ENCODE data around the gene TRPC4.

TRPC4 gene

GRCh38 chr13:37645181-37645740 lies 224.3 kb downstream of the TRPC4 start:
- no peaks in the 10 kb centered on the region for H3K9me3 Mint-ChIP-seq
- no peaks in the 10 kb centered on the region for H3K4me1 Mint-ChIP-seq (ENCODE audit: low read depth)
- H3K27ac Mint-ChIP-seq: no peak overlapping the region
- no peak overlapping the region for H3K4me3 Mint-ChIP-seq
- H3K36me3 Mint-ChIP-seq (ENCODE audit: low read depth): no peaks in the 10 kb centered on the region
- no peaks in the 10 kb centered on the region for H3K27me3 Mint-ChIP-seq (ENCODE audit: low read depth)

- Mint-ChIP-seq H3K36me3 (ENCODE audit: low read depth) (no peaks in the 10 kb centered on the region), H3K27ac (no peak overlapping the region), H3K27me3 (ENCODE audit: low read depth) (no peaks in the 10 kb centered on the region), H3K4me3 (no peak overlapping the region), H3K9me3 (no peaks in the 10 kb centered on the region), H3K4me1 (ENCODE audit: low read depth) (no peaks in the 10 kb centered on the region)
Measured at GRCh38 chr13:37641391-37641790, 228.2 kb downstream of the TRPC4 start.

GRCh38 chr13:37640499-37640898 lies 229.1 kb downstream of the TRPC4 start:
- Mint-ChIP-seq H3K4me3 (no peak overlapping the region), H3K36me3 (ENCODE audit: low read depth) (no peaks in the 10 kb centered on the region), H3K4me1 (ENCODE audit: low read depth) (no peaks in the 10 kb centered on the region), H3K27ac (no peak overlapping the region), H3K27me3 (ENCODE audit: low read depth) (no peaks in the 10 kb centered on the region), H3K9me3 (no peaks in the 10 kb centered on the region)

DNA sequence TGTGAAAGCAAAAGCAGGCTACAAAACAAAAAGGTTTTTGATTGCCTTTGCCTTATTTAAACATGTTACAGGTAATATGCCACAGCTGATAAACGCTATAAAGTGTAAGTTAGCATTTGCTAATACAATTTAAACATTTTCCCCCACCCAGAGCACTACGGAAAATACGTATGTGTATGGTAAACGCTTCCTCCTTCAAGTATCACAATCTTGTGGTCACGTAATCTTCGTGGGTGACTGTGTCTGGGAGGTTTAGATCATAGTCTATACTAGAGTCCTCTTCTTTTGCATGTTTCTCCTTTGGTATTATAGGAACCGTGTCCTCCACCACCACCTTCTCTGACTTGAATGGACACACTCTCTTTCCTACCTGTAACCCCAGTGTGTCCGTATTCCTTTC lies 232.9 kb downstream of the TRPC4 start:
- H3K4me3 Mint-ChIP-seq: no peak overlapping the region
- no peaks in the 10 kb centered on the region for H3K9me3 Mint-ChIP-seq
- no peaks in the 10 kb centered on the region for H3K36me3 Mint-ChIP-seq (ENCODE audit: low read depth)
- H3K27me3 Mint-ChIP-seq (ENCODE audit: low read depth): no peaks in the 10 kb centered on the region
- H3K27ac Mint-ChIP-seq: no peak overlapping the region
- no peaks in the 10 kb centered on the region for H3K4me1 Mint-ChIP-seq (ENCODE audit: low read depth)

DNA sequence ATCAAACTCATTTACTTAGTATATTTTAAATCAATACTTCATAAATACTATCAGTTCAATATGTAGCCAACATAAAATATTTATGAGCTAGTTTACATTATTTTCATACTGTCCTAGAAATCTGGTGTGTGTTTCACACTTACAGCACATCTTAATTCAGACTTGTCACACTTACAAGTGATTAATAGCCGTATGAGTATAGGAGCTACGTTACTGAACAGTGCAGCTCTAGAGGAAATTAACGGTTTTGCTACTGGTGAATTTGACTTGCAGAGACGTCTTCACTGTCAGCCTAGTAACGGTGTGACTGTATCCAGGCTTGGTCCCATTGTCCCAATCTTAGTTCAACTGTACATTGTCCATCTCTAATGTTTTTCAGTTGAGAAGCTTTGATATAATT lies 237.3 kb downstream of the TRPC4 start:
- Mint-ChIP-seq H3K27me3 (ENCODE audit: low read depth) (no peaks in the 10 kb centered on the region), H3K4me3 (no peak overlapping the region), H3K4me1 (ENCODE audit: low read depth) (no peaks in the 10 kb centered on the region), H3K9me3 (peaks cover 7% of the 10 kb centered on the region), H3K27ac (no peak overlapping the region), H3K36me3 (ENCODE audit: low read depth) (no peaks in the 10 kb centered on the region)

- H3K4me1 Mint-ChIP-seq (ENCODE audit: low read depth): no peaks in the 10 kb centered on the region
- no peak overlapping the region for H3K27ac Mint-ChIP-seq
- peaks cover 7% of the 10 kb centered on the region for H3K9me3 Mint-ChIP-seq
- no peaks in the 10 kb centered on the region for H3K36me3 Mint-ChIP-seq (ENCODE audit: low read depth)
- H3K4me3 Mint-ChIP-seq: no peak overlapping the region
- H3K27me3 Mint-ChIP-seq (ENCODE audit: low read depth): no peaks in the 10 kb centered on the region
Measured at GRCh38 chr13:37627428-37627827, 242.1 kb downstream of the TRPC4 start.

DNA sequence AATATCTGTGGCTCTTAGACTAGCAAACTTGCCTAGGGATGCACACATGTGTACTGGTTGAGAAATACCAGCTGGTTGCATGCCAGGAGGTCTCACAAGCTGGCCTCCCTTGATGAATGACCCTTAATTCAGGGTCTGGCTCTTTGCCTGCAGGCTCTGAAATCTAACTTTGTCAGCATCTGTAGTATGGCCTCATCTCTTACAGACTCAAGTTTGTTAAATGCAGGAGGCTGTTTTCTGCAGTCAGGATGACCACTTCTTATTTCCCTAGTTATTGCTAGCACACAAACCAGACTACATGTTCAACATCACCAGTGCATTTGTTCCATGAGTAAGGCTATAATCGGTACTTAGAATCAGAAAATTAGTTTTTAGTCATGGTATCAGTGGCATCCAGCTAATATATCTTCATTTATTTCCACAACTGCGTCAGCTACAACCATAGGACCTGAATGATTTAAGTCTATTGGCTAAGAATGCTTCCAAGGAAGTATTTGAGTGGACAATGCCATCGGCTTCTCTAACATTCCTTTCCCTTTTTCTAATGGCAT lies 247.7 kb downstream of the TRPC4 start:
- Mint-ChIP-seq H3K27me3 (ENCODE audit: low read depth) (no peaks in the 10 kb centered on the region), H3K4me3 (no peak overlapping the region), H3K4me1 (ENCODE audit: low read depth) (no peaks in the 10 kb centered on the region)

GRCh38 chr13:37618554-37618953 lies 251.0 kb downstream of the TRPC4 start:
- no peaks in the 10 kb centered on the region for H3K4me1 Mint-ChIP-seq (ENCODE audit: low read depth)

More for the DNA sequence above, 247.7 kb downstream of the TRPC4 start:
- H3K27ac Mint-ChIP-seq: no peak overlapping the region
- no peaks in the 10 kb centered on the region for H3K36me3 Mint-ChIP-seq (ENCODE audit: low read depth)
- no peaks in the 10 kb centered on the region for H3K9me3 Mint-ChIP-seq

GRCh38 chr13:37617173-37617572 lies 252.4 kb downstream of the TRPC4 start:
- Mint-ChIP-seq H3K27me3 (ENCODE audit: low read depth) (no peaks in the 10 kb centered on the region), H3K27ac (no peak overlapping the region), H3K36me3 (ENCODE audit: low read depth) (no peaks in the 10 kb centered on the region), H3K4me1 (ENCODE audit: low read depth) (no peaks in the 10 kb centered on the region), H3K9me3 (no peaks in the 10 kb centered on the region), H3K4me3 (no peak overlapping the region)

More at GRCh38 chr13:37618554-37618953, 251.0 kb downstream of the TRPC4 start:
- no peaks in the 10 kb centered on the region for H3K36me3 Mint-ChIP-seq (ENCODE audit: low read depth)
- no peaks in the 10 kb centered on the region for H3K9me3 Mint-ChIP-seq
- H3K27ac Mint-ChIP-seq: no peak overlapping the region
- no peaks in the 10 kb centered on the region for H3K27me3 Mint-ChIP-seq (ENCODE audit: low read depth)
- H3K4me3 Mint-ChIP-seq: no peak overlapping the region

GRCh38 chr13:37616131-37616530 lies 253.4 kb downstream of the TRPC4 start:
- Mint-ChIP-seq H3K4me1 (ENCODE audit: low read depth) (no peaks in the 10 kb centered on the region), H3K36me3 (ENCODE audit: low read depth) (no peaks in the 10 kb centered on the region), H3K9me3 (no peaks in the 10 kb centered on the region), H3K27ac (no peak overlapping the region), H3K4me3 (no peak overlapping the region), H3K27me3 (ENCODE audit: low read depth) (no peaks in the 10 kb centered on the region)

GRCh38 chr13:37615276-37615675 lies 254.3 kb downstream of the TRPC4 start:
- Mint-ChIP-seq H3K4me1 (ENCODE audit: low read depth) (no peaks in the 10 kb centered on the region), H3K27ac (no peak overlapping the region), H3K4me3 (no peak overlapping the region), H3K27me3 (ENCODE audit: low read depth) (no peaks in the 10 kb centered on the region), H3K9me3 (no peaks in the 10 kb centered on the region), H3K36me3 (ENCODE audit: low read depth) (no peaks in the 10 kb centered on the region)

GRCh38 chr13:37613638-37614037 lies 255.9 kb downstream of the TRPC4 start:
- Mint-ChIP-seq H3K27ac (no peak overlapping the region), H3K9me3 (no peaks in the 10 kb centered on the region), H3K27me3 (ENCODE audit: low read depth) (no peaks in the 10 kb centered on the region), H3K4me1 (ENCODE audit: low read depth) (no peaks in the 10 kb centered on the region), H3K4me3 (no peak overlapping the region), H3K36me3 (ENCODE audit: low read depth) (no peaks in the 10 kb centered on the region)

DNA sequence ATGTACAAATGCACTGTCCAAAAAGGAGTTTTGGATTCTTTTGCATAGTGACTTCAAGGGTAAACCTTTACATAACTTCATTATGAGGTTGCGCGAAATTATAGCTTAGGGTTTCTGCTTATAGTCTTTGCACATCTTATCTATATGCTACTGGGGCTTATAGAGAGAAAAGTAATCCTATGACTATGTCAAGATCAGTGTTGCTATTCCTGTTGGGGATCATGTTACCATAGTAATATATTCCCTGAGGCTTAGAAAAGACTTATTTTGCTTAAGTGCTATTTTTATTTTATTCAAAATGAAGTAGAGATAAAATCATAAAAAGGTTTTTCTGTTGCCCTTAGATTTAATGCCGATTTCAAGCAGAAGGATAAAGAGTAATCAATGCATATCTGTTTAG lies 256.3 kb downstream of the TRPC4 start:
- H3K27me3 Mint-ChIP-seq (ENCODE audit: low read depth): no peaks in the 10 kb centered on the region
- H3K36me3 Mint-ChIP-seq (ENCODE audit: low read depth): no peaks in the 10 kb centered on the region
- H3K4me1 Mint-ChIP-seq (ENCODE audit: low read depth): no peaks in the 10 kb centered on the region
- H3K4me3 Mint-ChIP-seq: no peak overlapping the region
- no peak overlapping the region for H3K27ac Mint-ChIP-seq
- no peaks in the 10 kb centered on the region for H3K9me3 Mint-ChIP-seq

GRCh38 chr13:37608750-37609339 lies 260.7 kb downstream of the TRPC4 start:
- no peaks in the 10 kb centered on the region for H3K27me3 Mint-ChIP-seq (ENCODE audit: low read depth)
- H3K36me3 Mint-ChIP-seq (ENCODE audit: low read depth): no peaks in the 10 kb centered on the region
- peaks cover 4% of the 10 kb centered on the region for H3K9me3 Mint-ChIP-seq
- no peak overlapping the region for H3K27ac Mint-ChIP-seq
- H3K4me1 Mint-ChIP-seq (ENCODE audit: low read depth): no peaks in the 10 kb centered on the region
- no peak overlapping the region for H3K4me3 Mint-ChIP-seq

DNA sequence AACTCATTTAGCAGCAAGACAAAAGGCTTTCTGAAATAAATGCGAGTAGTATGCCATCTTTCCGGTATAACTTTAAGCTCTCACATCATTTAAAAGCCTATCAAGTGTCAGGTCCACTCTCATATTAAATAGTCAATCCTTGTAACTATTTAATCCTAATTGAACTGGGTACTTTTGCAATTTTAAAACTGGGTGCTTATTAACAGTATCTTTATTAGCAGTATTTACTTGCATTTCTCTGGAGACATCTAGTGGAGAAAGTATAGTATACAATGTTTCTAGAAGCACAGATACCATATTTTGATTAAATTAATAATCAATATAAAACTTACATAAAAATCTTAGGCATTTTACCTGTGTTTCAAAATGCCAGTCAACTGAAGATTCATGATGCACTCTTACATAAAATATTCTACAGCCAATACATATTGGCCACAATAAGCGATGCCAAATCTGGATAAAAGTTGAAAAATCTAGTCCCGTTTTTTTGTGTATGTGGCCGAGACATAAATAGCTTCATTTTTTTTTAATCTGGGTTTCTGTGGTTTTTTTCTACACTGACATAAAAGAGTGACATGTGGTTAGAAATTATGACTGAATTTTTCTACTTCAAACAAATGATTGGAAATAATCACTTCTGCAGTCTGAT lies 266.7 kb downstream of the TRPC4 start:
- Mint-ChIP-seq H3K36me3 (ENCODE audit: low read depth) (no peaks in the 10 kb centered on the region), H3K27me3 (ENCODE audit: low read depth) (no peaks in the 10 kb centered on the region), H3K4me3 (no peak overlapping the region), H3K9me3 (peaks cover 4% of the 10 kb centered on the region), H3K27ac (no peak overlapping the region), H3K4me1 (ENCODE audit: low read depth) (no peaks in the 10 kb centered on the region)
